SIG-M5 treated with dmso at 0.1 percent for 504 hours (cell line): ENCODE data around the gene NELFA.

Experiments used
- DNase-seq: peaks from one replicate; lab custom pipeline; 2025; ENCODE audit not compliant: unreplicated experiment; lab: John Stamatoyannopoulos, UW

The NELFA gene

DNA sequence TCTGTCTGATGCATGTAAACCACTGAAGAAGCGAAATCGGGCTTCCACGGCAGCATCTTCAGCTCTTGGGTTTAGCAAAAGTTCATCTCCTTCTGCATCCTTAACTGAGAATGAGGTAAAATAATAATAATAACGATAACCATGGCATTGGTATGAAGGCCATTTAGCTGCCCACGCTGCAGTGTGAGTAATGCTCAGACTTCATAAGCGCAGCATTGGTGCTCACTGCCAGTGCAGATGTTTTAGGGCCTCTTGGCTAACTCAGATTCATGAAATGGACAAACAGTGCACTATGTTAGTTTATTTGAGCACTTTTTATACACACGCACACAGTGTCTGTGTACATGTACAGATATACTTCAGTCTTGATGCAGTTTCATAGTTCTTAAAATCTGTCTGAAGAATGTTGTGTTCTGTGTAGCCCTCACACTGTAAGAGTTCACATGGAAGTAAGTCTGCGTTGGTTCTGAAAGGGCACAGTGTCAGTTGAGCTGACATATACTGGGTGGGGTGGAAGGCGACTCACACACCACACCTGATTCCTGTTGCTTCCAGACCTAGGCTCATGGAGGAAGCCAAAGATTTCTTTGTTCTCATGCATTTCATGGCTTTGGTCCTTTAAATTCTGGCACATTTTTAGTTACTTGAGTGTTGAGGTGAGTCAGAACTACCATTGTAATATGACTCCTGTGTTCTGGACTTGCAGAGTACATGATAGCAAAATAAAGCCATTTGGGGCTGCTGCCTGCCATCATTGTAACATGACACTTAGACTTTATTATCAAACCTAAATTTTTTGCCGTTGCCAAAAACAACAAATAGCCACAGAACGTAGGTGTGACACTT lies 68.9 kb downstream of the NELFA start:
- DNase-seq, result no peak

DNA sequence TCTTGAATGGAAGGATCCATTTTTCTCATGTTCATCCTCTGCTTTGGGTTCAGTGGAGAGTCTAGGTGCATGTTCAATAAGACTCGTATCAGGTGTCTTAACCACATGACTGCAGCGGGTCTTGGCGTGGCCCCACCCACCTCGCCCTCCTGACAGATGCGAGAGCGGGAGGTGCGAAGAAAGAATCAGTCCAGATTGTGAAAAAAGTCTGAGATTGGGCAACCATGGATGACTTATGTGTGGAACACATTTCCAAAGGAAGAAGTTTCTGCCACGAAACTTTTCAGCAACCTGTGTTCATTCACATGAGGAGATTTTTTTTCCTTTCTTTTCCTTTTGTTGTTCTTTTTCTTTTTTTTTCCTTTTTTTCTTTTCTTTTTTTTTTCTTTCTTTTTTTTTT lies 70.7 kb downstream of the NELFA start:
- no peak for DNase-seq

DNA sequence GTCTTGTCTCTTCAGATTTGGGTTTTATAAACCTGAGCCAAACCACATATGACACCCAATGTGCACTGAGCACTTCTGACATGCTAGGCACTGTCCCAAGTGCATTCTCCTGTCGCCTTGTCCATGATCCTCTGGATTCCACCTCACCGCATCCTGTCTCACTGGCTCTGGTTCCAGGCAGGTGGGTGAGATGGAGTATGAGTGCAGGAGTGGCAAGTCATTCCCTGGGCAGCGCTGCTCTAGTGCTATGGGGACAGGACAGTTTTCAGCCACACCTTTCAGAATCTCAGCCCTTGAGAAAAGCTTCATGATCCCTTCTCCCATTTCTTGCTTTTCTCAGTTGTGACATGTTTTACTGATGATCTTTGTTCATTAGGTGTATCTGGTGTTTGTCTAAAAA lies 71.2 kb downstream of the NELFA start:
- DNase-seq, result no peak

DNA sequence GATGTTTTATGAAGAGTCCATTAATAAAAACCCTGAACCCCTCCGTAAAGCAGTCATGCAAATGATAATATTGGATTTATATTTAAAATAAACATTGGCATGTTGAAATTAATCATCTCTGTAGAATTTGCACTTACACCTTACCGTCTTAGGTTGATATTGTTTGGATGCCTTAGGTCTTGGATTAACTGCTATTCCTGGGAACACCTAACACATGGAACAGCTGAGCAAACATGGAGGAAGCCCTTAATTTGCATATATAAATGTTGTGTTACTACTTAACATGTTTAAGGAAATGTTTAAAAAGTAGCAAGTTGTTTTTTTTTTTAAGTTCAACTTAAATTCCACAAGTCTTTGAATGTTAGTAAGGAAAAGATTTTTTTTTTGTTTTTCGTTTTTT lies 75.1 kb downstream of the NELFA start:
- no peak for DNase-seq

DNA sequence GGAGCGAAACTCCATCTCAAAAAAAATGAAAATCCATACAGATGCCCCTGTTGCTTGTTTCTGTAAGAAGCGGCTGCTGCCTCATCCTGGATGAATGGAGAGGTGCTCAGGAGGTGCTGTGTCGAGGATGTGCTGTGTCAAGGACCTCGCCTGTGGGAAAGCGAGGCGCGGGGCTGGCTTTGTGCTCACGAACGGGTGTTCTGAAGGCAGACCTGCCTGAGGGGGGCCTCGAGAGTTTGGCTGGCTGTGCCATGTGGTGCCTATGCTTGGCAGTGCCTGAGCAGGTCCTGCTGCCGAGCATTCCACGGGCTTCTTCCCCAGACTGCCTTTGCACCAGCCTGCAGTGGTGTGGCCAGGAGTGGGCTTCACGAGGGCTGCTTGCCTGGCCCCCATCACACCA lies 76.0 kb downstream of the NELFA start:
- no peak for DNase-seq
